Central memory CD4-positive, alpha-beta T cell (primary cell): ENCODE measurements around the gene PTX4.
"Not testable (repeated sequence)": the region's sequence is repeated elsewhere in the genome, so short reads cannot be mapped to it uniquely, and the experiment has no call there.

ENCODE experiments used
- DNase-seq: peaks from one replicate; pipeline ENCODE4 v3.0.0; 2022

PTX4 gene

DNA sequence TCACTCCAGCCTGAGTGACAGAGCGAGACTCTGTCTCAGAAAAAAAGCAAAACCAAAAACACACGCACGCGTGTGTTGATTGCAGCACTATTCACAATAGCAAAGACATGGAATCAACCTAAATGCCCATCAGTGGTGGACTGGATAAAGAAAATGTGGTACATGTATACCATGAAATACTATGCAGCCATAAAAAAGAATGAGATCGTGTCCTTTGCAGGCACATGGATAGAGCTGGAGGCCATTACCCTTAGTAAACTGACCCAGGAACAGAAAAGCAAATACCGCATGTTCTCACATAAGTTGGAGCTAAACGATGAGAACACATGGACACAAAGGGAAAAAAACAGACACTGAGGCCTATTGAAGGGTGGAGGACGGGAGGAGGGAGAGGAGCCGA lies 9.8 kb downstream of the PTX4 start:
- DNase-seq = not testable (repeated sequence)

DNA sequence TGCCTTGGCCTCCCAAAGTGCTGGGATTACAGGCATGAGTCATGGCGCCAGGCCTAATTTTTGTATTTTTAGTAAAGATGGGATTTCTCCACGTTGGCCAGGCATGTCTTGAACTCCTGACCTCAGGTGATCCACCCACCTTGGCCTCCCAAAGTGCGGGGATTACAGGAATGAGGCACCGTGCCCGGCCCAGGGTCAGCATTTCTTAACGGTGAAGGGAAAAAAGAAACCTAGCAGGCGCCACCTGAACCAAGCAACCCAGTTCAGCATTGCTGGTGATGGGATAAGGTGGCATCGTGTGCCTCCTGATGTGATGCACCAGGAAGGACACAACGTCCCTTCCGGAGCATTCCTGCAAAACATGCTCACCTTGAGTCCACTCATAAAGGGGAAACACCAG lies 11.7 kb downstream of the PTX4 start:
- no peak for DNase-seq

DNA sequence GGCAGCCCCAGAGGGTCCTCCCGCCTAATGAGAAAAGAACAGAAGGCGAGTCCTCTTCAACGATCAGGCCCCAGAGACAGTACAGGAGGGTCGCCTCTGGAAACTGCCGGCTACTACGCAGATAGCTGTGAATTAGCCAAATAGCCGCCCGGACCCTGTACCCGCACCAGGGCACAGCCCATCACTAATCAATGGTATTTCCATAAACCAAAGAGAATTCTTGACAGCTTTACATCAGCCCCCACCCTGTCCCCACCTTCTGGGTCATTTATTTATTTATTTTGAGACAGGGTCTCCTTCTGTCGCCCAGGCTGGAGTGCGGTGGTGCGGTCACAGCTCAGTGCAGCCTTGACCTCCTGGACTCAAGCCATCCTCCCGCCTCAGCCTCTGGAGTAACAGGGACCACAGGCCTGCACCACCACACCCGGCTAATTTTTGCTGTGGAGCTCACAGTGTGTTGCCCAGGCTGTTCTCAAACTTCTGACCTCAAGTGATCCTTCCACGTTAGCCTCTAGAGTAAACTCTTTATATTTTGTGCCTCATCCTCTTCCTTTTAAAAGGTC lies 13.1 kb downstream of the PTX4 start:
- DNase-seq = no peak

DNA sequence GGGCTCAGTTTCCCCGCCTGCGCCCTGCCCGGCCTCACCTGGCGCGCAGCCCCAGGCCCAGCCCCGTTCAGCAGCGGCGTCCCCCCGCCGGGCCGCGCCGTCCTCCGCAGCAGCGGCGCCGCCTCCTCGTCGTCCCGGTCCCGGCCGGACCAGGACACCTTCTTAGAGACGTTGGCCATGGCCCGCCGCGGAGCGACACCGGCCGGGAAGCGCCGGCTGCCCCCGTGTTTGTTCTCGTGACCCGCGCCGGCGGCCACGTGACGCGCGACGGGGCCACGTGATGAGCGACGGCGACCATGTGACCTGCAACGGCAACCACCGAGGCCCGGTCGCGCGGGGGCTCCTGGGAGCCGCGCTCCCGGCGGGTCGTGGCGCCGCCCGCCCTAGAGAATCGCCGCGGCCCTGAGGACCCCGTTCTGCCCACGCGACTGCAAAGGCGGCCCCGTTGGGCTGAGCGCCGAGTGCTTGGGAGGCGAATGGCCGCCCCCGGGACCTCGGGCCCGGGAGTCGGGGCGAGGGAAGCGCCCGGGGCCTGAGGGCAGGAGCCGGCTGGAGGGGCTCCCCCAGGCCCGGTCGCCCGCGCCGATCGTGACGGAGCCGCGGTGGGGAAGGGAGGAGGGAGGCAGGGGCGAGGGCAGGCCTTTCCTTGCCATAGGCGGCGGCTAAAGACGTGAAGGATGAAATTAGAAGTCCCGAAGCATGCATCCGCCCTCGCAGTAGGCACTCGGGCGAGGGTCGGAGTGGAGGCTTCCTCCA lies 13.8 kb downstream of the PTX4 start, which contains the start of gene CLCN7:
Gene CLCN7, minus strand, starts transcription at position 233 of the 756 bp plus-strand sequence. Its CDS starts 54 bp downstream, at position 179.
- peak; percentile 85 for DNase-seq

- DNase-seq = no peak
Measured at GRCh38 chr16:1474082-1474795, 14.5 kb downstream of the PTX4 start.

DNA sequence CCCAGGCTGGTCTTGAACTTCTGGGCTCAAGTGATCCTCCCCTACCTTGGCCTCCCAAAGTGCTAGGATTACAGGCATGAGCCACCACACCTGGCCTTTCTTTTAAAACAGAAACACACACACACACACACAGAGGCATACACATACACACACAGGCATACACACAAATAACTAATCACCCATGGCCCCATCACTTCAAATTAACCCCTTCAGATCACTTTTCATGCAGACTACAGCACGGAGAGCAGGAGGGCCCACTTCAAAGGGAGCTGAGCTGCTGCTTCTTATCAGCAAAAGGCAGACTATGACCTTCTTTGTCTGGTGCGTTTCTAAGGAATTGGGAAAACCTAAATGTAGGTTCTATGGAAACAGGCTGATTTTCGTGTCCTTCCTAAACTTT lies 15.8 kb downstream of the PTX4 start:
- DNase-seq = no peak

DNA sequence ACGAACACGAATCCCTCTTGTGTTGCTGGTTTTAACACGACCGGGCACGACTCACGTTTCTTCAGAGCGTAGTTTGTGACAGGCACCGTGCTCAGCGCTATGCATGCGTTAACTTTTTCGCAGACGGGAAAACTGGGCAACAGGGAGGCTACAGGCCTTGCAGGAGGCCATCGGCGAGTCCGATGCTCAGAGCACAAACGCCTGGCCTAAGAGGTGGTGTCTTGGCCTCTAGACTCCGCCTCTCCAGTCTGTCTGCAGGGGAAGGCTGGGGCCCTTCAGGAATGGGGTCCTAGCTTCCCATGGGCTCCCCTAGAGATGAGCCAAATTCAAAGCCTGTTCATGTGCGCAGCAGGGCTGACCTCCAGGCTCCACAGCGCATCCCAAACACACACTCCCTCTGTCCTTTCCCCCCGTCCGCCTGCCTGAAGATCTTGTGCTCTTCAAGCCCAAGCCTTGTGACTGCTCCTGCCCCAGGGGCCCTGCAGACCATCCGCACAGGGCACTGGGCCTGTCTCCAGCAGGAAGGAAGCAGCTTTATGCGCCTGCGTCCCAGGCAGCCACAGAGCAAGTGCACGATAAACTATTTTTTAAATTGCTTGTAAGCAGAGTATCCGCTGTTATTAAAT lies 17.1 kb downstream of the PTX4 start:
- DNase-seq = no peak

DNA sequence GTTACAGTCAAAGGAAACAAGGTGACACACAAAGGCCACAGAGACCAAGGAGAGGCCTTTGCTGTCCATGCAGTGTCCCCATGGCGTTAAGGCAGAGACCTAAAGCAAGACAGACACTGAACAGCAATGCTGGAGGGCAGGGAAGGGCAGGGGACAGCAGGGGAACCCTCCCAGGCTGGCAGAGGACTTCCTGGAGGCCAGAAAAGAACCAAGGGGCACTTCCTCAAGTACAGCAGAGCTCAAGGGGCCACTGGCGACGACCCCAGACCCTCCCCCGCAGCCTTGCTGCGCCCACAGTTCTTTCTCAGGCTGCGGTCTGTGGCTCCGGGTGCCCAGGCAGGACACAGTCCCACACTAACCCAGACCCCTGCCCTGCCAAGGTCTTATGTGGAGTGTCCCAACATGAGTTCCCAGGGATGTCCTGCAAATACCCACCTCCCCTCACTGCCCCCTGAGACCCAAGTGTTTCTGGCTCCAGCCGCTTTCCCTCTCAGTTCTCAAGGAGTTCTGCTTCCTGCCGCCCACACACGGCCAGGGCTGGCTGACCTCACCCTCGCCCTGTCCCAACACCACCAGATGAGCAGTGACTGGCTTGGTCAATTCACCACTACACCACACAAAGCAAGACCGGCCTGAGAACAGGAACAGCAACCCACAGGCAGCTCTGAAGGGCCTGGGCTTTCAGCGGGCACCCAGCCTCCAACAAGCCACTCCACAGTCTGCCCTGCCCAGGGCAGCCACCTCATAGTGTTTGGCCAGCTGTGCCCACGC lies 18.1 kb downstream of the PTX4 start:
- no peak for DNase-seq

DNA sequence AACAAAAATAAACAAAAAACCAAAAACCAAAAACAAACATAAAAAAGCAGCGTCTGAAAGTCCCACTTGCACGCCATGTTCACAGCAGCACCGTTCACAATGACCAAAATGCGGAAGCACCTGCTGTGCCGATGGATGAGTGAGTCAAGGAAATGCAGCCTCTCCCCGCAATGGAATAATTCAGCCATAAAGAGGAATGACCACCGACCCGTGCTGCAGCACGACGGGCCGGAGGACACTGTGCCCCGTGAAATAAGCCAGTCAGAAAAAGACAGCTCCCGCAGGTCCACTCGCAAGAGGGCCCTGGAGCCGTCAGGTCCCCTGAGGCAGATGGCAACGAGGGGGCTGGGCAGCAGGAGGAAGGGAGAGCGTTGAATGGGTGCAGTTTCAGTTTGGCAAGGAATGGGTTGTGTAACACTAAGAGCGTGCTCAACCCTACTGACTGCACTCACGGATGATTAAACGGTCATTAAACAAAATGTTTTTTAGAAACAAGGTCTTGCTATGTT lies 19.0 kb downstream of the PTX4 start:
- DNase-seq = no peak

DNA sequence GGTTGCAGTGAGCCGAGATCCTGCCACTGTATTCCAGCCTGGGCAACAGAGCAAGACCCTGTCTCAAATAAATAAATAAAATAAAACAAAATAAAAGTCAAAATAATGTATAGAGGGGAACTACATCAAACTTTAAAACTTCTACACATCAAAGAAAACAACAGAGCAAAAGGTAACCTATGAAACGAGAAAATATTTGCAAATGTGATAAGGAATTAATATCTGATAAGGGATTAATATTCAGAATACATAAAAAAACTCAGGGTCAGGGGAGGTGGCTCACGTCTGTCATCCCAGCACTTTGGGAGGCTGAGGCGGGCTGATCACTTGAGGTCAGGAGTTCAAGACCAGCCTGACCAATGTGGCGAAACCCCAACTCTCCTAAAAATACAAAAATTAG lies 19.6 kb downstream of the PTX4 start:
- not testable (repeated sequence) for DNase-seq

GRCh38 chr16:1468426-1468810 lies 20.3 kb downstream of the PTX4 start:
- DNase-seq = no peak

GRCh38 chr16:1466968-1467521 lies 21.7 kb downstream of the PTX4 start:
- no peak for DNase-seq

DNA sequence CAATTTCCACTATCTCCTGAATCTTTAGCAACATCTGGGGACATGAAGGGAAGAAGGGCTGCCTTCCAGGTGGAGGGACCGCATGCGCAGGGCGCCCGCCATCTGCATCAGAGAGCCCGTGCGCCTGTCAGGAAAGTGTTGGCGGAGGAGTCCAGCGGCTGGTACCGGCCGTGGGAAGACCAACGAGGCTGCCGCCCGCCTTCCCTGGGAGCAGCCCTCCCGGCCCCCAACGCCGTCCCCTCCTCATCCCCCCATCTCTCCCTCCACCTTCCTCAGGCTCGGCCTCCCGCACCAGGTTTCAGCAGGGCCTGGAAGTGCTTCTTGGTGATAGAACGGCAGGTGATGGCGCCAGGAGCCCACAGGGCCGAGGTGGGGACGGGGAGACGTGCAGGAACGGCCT lies 22.7 kb downstream of the PTX4 start:
- DNase-seq = no peak

GRCh38 chr16:1465567-1465915 lies 23.2 kb downstream of the PTX4 start:
- no peak for DNase-seq

DNA sequence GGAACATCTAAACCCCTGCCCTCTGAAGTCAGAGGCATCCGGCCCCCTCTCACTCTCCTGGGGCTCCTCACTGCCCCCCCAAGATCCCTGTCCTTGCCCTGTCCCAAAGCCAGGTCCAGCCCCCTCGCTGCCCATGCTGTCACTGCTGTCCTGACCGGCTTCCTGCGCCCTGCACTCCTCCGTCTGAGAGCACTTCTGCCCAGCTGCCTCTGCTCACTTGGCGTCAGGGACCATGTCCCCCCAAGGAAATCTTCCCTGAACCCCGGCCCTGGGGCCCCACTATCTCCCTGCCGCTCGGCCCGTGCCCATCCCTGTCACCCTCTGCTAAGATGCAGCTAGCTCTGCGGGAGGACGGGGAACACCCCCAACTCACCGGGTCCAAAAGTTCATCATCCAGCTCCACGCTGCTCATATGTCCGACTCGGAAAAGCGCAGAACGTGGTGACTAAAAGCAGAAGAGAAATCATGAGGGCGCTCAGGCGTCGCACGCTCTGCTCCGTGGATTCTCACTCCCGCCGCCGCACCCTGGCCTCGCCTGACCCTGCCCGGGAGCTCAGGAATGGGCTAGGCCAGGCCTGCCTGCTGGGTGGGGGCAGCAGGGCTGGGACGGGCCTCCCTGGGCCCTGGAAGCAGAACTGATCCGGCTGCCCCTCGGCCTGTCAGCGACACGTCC lies 23.7 kb downstream of the PTX4 start:
- no peak for DNase-seq

DNA sequence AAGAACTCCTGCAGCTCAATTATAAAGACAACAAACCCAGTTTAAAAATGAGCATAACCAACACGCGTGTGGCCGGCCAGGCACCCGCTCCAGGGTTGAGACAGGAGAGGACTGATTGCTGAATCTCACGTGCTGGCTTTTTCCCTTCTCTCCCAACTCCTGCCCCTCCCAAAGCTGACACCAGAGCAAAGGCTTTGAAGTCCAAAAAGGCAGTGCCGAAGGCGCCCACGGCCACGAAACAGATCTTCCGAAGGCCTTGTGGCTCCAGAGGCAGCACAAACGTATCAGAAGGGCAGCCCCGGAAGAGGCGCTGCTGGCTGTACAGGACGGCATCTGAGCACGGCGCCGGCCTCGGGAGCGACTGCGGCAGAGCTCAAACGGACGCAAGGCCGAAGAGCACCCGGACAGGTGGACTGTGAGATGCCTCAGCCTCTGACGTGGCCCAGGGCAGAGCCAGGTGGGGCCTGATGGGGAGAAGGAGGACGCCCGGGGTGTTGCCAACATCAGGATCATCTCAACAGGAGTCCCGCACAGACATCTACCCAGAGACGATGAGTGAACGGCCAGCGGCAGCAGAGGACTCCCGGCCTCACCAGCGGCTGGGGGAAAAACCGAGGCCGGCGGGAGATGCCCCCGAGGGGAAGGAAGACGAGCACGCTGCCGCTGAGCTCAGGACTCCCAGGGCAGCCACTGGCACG lies 24.4 kb downstream of the PTX4 start:
- no peak for DNase-seq

- no peak for DNase-seq
Measured at GRCh38 chr16:1461146-1461545, 27.6 kb downstream of the PTX4 start.

DNA sequence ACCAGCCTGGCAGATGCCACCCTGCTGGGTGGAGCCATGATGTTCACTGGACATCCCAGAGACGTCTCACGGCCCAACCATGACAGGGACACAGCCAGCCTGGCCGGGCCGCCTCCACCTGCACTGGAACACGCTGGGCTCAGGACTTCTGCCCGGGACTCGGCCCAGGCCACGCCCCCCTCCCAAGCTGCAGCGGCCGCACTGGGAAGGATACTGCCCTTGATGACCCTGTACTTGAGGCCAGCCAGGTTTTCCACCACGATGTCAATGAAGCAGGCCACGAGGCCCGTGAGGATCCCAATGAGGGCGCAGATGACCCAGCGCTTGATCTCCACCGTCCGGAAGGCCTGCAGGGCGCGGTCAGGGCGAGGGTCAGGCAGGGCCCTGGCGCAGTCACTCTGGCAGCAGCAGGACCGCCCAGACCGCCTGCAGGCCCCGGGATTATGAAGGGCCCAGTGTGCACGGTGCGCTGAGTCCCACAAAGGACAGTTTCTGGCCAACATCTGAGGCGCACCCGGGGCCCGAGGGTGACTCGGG lies 28.1 kb downstream of the PTX4 start:
- no peak for DNase-seq

DNA sequence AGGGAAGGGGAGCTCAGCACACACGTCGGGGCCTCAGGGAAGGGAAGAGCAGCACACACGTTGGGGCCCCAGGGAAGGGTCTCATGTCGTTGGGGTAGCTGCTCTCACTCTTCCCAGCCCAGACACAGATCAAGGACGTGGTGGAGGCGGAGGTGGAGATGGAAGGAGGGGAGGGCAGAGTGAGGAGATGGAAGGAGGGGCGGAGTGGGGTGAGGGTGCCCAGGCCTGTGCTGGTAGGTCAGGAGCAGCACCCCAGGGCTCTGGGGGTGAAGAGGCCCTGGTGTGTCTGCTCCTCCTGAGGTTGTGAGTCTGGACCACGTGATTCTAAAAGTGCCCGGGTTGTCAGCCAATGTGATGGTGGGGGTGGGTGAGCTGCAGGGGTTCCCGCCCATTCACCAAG lies 28.8 kb downstream of the PTX4 start:
- no peak for DNase-seq

GRCh38 chr16:1458977-1459341 lies 29.8 kb downstream of the PTX4 start:
- no peak for DNase-seq
